ENCODE results near the gene IFITM2. TPM values are rescaled to one million over a fixed set of nuclear protein-coding genes. Genes with fewer than 3 reads are reported as not detected.

The IFITM2 gene
- 72.5 and 210 TPM in 2 replicates for total RNA-seq

DNA sequence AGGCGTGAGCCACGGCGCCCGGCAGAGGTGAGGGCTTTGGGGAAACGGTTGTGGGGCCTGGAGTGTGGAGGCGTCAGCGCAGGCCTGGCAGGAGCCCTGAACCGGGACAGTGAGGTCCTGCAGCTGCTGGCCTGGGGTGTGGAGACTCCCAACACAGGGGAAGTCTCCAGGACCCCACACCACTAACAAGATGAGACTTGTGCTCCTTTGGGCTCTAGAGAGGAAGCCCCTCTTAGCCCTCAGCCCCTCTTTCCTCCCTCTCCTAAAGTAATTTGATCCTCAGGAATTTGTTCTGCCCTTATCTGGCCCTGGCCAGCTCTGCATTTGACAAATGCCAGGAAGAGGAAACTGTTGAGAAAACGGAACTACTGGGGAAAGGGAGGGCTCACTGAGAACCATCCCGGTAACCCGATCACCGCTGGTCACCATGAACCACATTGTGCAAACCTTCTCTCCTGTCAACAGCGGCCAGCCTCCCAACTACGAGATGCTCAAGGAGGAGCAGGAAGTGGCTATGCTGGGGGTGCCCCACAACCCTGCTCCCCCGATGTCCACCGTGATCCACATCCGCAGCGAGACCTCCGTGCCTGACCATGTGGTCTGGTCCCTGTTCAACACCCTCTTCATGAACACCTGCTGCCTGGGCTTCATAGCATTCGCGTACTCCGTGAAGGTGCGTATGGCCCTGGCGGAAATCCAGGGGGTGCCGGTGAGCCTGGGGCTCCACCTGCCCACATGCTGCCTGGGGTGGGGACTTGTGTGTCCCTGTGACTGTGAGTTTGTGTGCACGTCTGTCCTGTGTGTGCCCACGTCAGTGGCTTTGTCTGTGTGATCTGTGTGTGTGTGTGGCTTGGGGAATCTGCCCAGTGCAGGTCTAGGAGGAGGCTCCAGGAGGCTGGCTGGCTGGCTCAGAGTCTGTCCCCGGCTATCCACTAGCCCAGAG, at the start of gene IFITM2:
IFITM2 (plus strand) TSS at position 51 of the 943 bp plus-strand sequence; CDS start at position 428, 377 bp downstream.

GRCh38 chr11:278001-278951, 29.3 kb upstream of the IFITM2 start, which contains the start of gene NLRP6:
Gene NLRP6 (plus strand): TSS chr11:278407. CDS start chr11:278570, 163 bp downstream.

DNA sequence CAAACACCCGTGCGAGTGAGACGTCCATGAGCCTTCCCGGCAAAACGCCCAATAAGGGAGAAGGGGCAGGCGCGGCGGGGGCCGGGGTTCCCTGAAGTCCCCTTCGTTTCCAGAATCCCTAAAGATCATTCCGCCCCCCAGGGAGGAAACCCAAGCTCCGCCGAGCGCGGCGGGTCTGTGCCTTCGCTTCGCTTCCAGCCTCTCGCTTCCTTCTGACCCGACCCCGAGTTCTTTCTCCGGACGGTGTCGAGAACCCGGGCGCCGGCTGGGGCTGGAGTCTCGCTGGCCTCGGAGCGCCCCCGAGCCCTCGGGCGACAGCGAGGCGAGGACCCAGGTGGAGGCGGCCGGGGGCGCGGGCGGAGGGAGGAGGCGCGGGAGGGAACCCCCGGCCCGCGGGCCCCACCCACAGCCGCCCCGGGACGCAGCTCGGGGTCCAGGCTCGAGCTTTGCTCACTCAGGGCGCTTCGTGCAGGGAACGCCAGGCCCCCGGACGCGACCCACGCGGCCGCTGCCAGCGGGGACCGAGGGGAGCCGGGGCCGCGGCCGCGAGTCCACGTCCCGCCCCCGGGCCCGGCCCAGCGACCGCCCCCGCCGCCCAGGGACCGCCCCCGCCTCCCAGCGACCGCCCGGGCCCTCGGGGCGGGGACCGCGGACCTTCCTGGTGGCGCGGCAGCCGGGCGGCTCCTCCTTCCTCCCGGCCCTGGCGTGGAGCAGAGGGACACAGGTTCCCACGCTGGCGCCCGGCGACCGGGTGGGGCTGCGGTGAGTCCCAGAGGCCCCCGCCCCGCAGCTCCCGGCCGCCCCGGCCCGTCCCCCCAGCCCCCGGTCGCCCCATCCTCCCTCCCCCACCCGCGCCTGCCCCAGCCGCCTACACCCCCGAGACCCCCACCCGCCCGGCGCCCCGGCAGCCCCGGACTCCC, 18.9 kb upstream of the IFITM2 start, which contains the start of gene PGGHG:
PGGHG (plus strand) TSS at position 649 of the 920 bp plus-strand sequence. CDS start 691 bp downstream, outside the sequence.

GRCh38 chr11:299081-299891, 8.3 kb upstream of the IFITM2 start, which contains the start of gene IFITM5:
Gene IFITM5 (minus strand): TSS chr11:299526. CDS start chr11:299490, 36 bp downstream.

GRCh38 chr11:313787-314553, 6.4 kb downstream of the IFITM2 start, which contains the start of gene IFITM1:
Gene IFITM1 (plus strand): TSS chr11:314040. CDS start chr11:314171, 131 bp downstream.

Small RNA genes lying within 50 kb of the gene (small RNA-seq; reads per million reads assigned to genes)
- not detected for gene AC136475.6

Other genes with a start within 250 kb of the IFITM2 start
- not detected in 2 replicates for gene SCGB1C1, start 114.7 kb upstream of the IFITM2 start, total RNA-seq
- gene BET1L, start 100.4 kb upstream of the IFITM2 start, total RNA-seq: 13.7 and 13.9 TPM in 2 replicates
- 86.4 and 108 TPM in 2 replicates for gene RIC8A, start 100.1 kb upstream of the IFITM2 start, total RNA-seq
- 5.6 and 8.5 TPM in 2 replicates for gene SIRT3, start 71.5 kb upstream of the IFITM2 start, total RNA-seq
- gene PSMD13, start 70.8 kb upstream of the IFITM2 start, total RNA-seq: 184 and 220 TPM in 2 replicates
- not detected in 2 replicates for gene NLRP6, start 29.4 kb upstream of the IFITM2 start, total RNA-seq
- gene PGGHG, start 18.7 kb upstream of the IFITM2 start, total RNA-seq: 8.9 and 13.2 TPM in 2 replicates
- gene IFITM5, start 8.3 kb upstream of the IFITM2 start, total RNA-seq: not detected in 2 replicates
- 2.5 and 10.0 TPM in 2 replicates for gene IFITM1, start 6.2 kb downstream of the IFITM2 start, total RNA-seq
- 51.2 and 85.8 TPM in 2 replicates for gene IFITM3, start 13.0 kb downstream of the IFITM2 start, total RNA-seq
- 0.86 and 1.1 TPM in 2 replicates for gene B4GALNT4, start 61.7 kb downstream of the IFITM2 start, total RNA-seq
- gene PKP3, start 86.4 kb downstream of the IFITM2 start, total RNA-seq: 0.07 and 0.13 TPM in 2 replicates
- 27.9 and 32.9 TPM in 2 replicates for gene SIGIRR, start 107.2 kb downstream of the IFITM2 start, total RNA-seq
- under 0.01 TPM in 1 of 2 replicates, not detected in the other for gene ANO9, start 134.2 kb downstream of the IFITM2 start, total RNA-seq
- 31.0 and 35.1 TPM in 2 replicates for gene PTDSS2, start 142.5 kb downstream of the IFITM2 start, total RNA-seq
- 127 and 179 TPM in 2 replicates for gene RNH1, start 199.4 kb downstream of the IFITM2 start, total RNA-seq
- 50.8 and 71.9 TPM in 2 replicates for gene HRAS, start 227.8 kb downstream of the IFITM2 start, total RNA-seq
- 0.36 and 0.40 TPM in 2 replicates for gene LRRC56, start 229.7 kb downstream of the IFITM2 start, total RNA-seq

Measured in thoracic aorta endothelial cell (primary cell).